Endothelial cell of hepatic sinusoid (primary cell): ENCODE measurements around the gene TH.
"Not testable (repeated sequence)": the region's sequence is repeated elsewhere in the genome, so short reads cannot be mapped to it uniquely, and the experiment has no call there.

Experiments
- in situ Hi-C: cut with HindIII; loops from 2 replicates; pipeline ENCODE4 v1.10.0; 2017; ENCODE audit warnings: low sequenced_read_pairs

The TH gene

DNA sequence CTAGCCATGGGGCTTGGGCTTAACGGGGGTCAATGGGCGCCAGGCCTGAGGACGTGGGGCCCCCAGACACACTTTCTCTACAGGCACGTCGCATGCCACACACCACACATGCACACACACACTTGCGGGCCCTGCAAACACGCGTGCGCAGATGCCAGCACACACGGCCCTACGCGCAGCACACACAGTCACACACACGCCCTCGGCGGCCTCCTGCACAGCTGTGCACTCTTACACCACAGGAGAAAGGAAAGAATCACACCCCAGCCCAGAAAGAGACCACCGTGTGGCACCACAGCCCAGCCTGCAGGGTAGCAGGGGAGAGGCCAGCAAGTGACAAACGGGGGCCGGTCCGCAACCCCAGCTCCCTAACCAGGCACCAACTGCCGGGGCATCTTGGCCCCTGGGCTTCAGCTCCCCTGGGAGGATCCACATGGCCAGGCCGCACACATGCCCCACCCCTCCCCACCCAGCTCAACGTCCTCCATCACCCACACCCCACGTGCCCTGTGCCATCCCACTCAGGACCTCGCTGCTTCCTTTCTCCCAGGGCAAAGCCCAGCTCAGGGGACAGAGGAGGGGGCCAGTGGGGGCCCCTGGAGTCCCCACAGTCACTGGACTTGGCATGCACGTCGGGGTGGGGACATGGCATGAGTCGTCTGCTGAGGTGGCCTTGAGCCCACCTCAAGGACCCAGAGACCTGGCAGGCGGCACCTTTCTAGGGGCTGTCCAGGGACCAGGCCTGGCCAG, 26.3 kb upstream of the TH start:
- in situ Hi-C loops, result no loop called here

DNA sequence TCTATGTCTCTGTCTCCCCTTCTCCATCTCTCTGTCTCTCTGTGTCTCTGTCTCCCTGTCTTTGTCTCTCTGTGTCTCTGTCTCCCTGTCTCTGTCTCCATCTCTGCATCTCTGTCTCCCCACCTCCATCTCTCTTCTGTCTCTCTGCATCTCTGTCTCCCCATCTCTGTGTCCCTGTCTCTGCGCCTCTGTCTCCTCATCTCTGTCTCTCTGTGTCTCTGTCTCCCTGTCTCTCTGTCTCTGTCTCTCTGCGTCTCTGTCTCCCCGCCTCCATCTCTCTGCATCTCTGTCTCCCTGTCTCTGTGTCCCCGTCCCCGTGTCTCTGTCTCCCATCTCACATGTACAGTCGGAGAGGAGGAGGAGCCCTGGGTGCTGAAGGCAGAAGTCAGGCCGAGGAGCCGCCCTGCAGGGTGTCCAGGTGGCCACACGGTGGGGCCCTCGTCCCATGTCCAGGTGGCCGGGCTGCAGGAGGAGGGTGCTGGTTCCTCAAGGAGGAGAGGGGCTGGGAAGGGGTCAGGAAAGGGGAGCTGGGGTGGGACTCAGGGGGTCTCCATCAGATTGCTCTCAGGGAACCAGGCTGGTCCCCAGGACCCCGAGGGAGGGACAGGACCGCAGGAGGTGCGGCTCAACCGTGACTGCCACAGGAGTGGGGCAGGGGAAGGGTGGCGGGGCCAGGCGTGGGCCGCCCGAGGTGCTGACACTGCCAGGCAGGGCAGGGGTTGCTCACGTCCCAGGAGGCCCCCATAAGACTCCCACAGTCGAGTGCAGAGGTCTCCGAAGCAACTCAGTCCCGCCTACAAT, 25.6 kb upstream of the TH start:
- in situ Hi-C loops, result no loop called here

DNA sequence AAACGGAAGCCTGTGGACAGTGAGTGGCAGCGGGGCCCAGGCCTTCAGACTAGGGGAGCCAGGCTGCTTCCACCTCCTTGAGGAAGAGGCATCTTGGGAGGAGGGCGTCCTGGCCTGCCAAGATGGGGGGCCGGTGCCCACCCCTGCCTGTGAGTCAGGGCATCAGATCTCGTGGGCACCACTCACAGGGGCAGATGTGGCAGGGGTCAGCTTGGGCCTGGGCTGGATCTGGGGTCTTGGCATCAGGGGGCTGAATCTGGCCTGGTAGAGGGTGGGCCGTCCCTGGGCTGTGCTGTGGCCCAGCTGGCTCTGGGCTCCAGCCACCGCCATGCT, 24.1 kb upstream of the TH start:
- in situ Hi-C loops, result no loop called here

DNA sequence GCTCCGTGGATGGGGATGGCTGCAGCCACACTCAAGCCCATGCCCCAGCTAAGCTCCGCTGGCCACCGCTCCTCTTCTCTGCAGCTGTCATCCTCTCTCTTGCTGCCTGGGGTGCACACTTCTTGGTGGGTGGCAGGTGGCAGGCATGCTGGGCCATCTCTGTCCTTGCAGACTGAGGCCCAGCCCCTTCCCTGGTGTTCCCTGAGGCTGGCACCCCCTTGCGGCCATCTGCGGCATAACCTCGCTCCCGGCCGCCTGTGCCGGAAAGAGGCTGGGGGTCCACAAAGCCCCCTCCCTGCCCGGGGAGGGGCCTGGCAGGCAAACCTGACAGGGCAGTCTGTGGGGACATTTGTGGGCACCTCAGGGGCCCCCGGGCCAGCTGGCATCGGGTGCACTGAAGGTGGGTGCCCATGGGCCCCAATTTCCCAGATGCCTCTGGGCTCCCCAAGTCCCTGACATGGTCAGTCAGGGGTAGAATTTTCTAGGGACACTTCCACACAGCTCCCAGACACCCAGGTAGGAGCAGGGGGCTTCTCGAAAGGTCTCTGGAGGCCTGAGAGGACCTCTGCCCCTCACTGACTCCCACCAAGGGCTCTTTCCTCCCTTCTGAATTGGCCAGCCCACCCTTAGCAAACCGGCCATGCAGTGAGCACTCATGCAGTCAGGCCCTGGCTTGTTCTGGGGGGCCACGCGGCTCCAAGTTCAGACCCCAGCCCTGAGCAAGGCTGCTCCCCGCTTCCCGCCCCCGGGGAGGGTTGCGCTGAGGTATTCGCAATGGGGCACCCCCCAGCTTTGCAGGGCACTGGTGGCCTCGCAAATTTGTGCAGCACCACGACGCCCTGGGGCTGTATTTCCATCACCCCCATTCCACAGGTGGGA, 23.5 kb upstream of the TH start:
- in situ Hi-C loops, result no loop called here

DNA sequence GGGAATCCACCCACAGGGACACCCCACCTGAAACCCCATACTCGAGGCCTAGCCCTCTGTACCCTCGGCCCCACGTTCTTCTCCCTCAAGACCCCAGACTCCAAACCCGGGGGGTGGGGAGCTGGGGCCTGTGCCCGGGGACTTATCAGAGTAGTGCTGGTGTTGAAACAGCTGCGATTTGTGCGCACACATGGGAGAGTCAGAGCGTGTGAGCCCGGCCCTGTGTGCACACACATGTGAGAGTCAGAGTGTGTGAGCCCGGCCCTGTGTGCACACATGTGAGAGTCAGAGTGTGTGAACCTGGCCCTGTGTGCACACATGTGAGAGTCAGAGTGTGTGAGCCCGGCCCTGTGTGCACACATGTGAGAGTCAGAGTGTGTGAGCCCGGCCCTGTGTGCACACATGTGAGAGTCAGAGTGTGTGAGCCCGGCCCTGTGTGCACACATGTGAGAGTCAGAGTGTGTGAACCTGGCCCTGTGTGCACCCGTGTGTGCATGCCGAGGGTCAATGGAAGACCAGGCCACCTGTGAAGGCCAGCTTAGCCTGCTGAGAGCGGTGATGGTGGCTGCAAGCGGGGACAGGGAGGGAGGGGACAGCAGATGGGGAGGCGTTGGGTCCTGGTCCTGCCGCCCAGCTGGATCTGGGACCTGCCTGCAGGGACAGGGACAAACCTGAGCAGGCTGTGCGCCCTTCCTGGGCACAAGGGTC, 22.4 kb upstream of the TH start:
- in situ Hi-C loops, result not testable (repeated sequence)

DNA sequence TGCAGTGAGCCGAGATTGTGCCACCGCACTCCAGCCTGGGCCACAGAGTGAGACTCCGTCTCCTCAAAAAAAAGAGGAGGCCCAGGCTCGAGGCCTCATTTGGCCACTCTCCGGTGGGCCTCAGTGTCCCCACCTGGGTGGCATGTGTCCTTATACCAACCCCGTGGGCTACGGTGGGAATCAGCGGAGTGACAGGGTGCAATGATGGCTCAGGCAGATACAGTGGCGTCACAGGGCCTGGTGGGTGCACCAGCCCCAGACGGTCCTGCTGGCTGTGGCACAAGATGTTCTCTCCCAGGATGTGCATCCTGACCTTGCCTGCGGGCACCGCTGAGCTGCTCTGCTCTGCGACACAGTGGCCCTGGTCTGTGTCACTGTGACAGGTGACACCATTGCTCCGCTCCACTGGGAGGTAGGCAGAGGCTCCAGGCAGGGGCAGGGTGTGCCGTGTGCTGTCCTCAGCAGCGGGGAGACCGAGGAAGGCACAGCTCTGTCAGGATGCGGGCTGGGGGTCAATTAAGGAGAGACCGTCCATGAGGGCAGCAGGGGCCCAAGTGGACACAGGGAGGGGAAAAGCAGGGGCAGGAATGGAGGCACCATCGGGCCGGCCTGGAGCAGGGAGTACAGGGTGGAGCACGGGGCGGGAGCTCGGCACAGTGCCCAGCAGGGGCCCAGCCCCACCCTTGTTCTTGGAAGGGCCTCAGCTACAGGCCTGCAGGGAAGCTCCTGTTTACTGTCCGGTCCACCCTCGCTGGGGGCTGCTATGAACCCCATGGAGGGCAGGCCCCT, 21.7 kb upstream of the TH start:
- in situ Hi-C loops, result no loop called here

DNA sequence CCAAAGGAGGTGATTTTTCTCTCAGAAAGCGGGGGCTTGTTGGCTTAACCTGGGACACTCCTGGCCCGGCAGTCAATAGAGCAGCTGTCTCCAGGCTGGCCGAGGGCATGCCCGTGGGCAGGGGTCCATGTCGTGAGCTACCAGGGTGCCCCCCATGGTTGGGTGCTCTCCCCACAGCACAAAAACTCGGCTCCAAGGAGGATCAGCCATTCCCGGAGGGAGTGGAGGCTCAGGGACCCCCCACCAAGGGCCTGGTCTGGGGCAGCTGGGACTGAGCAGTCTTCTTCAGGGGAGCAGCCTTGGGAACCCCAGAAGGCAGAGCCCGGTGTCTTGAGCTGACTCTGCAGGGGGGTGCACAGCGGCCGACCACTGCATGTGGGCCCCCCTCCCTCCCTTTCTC, 20.8 kb upstream of the TH start:
- in situ Hi-C loops, result no loop called here

DNA sequence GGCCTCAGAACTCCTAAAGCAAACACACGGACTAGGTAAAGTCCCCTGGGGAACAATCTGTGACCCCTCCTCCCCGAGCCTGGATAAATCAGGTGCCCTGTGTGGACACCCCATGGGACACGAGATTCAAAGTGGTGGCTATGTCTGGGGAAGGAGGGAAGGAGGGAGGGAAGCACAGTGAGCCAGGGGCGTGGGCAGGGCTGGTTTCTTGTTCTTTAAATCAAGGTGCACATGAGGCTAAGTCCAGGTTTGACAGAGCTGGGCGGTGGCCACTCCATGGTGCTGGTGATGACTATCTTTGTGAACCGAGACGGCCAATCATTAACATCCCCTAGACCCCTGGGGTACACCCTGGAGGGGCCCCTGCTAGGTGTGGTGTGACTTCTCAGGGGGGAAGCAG, 20.3 kb upstream of the TH start:
- in situ Hi-C loops, result no loop called here

DNA sequence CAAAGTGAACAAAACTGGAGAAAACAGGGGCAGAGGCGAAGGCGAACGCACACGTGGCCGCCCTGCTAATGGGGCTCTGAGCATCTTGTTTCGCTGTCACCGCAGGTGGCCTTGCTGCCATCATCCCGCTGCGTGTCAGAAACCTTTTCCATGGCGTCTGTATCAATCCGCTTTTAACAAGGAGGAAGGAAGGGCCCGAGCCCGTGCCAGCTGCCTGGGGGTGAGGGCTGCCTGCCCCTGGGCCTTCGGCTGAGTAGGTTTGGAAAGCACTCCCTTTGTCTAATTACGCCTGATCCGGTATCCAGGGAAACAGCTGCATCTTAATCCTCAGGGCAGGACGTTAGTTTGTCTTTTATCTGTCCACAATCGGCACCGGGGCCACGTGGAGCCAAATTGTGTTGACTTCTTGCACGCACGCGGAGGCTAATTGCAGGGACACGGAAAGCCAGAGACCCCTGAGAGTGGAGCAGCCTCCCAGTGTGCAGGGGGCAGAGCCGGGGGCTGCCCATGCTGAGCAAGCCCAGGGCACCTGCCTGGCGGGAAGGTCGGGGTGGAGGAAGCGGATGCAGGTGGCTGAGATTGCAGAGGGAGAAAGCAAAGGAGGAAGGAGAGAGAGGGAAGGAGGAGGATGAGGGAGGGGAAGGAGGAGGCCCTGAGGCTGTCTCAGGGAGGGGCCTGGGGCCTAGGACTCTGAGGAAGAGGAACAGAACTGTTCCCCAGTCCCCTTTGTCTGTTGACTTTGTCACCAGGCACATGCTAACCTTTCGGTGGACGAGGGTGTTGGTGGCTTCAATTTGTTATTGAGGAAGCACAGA, 19.2 kb upstream of the TH start:
- in situ Hi-C loops, result no loop called here

DNA sequence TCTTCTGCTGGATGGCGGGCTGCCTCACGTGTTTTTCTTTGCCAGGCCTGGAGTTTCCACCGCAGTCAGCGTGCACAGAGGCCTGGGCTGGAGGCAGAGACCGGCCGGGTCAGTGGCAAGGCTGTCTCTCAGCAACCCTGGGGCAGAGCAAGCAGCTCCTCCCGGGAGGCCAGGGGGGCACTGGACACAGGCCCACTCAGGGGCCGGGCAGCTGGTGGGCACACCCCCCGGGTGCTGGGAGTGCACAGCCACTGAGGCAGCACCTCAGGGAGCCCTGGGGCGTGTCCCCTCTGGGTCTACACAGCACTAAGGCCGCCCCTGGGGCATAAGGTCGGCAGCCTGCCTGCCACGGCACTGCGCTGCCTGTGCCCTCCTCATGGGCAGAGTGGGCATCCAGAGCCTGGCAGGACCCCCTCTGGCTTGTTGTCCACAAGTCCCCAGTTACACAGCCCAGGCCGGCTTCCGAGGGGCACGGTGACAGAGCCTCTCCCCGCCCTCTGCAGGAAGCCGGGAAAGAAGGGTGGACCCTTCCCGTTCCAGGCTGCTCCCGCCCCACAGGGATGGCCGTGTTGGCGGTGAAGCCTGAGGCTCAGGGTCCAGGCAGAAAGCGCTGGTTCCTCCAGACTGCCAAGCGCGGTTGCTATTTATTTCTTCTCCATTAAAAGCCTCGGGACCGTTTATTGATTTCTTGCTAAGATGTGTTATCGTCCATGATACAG, 18.5 kb upstream of the TH start:
- in situ Hi-C loops, result loop anchor here (10.0 kb wide), 2 partner anchors 245 to 315 kb away; no protein-coding TSS in a partner anchor

DNA sequence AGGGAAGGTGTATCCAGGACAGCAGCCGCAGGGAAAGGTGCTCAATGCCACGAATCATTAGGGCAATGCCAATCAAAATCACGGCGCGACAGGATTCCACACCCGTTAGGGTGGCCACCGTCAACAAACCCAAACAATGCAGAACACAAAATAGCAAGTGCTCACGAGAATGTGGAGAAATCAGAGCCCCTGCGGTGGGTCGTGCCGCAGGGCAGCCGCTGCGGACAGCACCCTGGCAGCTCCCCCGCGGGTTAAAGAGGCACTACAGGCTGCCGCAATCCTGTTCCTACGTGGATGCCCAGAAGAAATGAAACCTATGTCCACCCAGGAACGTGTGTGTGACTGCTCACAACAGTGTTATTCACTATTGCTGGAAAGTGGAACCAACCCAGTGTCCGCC, 17.1 kb upstream of the TH start:
- in situ Hi-C loops, result loop anchor here (10.0 kb wide), 2 partner anchors 246 to 316 kb away; no protein-coding TSS in a partner anchor

DNA sequence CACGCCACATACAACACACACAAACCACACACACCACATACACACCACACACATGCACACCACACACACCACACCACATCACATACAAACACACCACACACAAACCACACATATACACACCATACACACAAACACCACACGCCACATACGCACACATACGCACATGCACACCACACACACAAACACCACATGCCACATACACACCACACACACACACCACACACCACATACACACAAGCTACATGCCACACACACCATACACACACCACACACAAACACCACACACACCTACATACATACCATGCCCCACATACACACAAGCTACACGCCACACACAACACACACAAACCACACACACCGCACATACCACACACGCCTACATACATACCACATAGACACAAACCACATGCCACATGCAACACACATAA, 15.7 kb upstream of the TH start:
- in situ Hi-C loops, result loop anchor here (10.0 kb wide), 2 partner anchors 248 to 318 kb away; no protein-coding TSS in a partner anchor

DNA sequence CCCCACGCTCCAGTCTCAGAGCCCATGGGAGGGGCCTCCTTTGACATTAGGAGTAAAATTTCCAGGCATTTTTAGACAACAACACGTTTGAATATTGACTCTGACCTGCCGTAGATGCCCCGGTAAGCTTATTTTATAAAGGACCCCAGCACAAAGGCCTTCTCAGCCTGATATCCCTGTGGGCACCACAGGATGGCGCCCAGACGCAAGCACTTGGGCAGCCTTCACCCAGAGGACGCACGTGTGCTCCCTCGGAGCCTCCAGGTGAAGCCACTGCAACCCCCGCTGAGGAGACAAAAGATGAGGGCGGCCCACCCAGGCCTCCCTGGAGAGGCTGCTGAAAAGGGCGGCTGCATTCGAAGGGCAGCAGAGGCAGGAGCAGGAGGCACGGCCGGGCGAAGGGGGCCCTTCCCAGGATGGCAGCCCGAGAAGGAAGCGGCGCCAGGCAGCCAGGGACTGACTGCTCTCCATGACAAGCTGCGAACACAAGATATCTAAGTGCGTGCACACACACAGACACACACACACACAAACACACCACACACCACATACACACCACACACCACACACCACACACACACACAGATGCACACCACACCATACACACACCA, 15.2 kb upstream of the TH start:
- in situ Hi-C loops, result loop anchor here (10.0 kb wide), 2 partner anchors 248 to 318 kb away; no protein-coding TSS in a partner anchor

DNA sequence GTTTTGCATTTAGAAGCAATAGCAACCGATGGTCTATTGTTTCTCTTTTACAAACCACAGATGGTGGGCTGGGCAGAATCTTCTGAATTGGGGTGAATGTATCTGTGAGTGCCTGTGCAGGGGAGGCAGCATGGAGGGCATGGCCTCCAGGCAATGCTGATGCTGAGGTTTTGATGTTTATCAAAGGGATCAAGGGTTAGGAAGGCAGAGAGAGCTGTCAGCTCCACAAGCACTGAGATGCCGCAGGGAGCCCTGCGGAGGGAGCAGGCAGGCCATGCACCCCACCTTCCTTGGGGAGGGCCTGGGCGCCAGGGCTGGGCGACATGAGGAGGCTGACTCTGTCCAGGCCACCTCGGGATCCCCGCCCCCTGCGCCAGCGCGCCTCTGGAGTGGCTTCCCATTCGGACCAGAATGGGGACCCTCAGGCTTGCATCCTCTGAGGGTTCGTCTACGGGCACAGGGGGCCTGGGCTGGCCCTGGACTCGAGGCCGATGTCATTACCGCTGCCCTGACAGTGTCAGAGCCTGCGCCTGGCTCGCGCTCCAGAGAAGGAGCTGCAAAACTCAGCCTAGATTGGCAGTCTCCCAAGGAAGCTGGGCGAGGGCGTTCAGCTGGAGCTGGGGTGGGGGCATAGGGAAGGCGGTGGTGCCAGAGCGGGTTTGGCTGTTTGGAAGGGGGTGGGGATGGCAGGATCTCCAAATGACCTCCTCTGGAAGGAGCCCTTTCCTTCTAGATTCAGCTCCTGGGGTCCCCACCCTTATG, 13.9 kb upstream of the TH start:
- in situ Hi-C loops, result loop anchor here (10.0 kb wide), 2 partner anchors 249 to 319 kb away; no protein-coding TSS in a partner anchor

DNA sequence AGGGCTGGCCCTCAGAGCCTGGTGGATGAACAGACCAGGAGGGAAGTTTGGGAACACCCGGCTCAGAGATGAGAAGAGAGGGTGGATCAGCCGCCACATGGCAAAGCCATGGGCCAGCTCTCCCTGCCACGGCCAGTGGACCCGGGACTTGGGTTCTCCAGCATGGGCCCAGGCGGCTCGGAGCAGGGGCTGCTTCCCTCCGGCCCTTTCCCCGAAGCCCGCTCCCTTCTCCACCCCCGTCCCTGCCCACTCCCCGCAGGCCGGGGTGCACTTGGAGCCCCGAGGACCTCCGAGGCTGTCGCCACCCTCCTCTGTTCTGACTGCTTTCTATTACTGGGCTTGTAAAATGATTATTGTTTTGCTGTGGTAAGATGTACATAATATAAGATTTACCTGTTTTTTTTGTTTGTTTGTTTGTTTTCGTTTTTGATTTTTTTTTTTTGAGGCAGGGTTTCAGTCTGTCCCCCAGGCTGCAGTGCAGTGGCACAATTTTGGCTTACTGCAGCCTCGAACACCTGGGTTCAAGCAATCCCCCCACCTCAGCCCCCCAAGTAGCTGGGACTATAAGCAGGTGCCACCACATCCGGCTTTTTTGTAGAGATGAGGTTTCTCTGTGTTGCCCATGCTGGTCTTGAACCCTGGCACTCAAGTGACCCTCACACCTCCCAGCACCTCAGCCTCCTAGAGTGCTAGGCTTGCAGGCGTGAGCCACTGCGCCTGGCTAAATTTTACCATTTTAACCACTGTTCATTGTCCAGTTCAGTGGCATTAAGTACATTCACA, 11.3 kb upstream of the TH start:
- in situ Hi-C loops, result loop anchor here (5.0 to 10.0 kb wide), 5 partner anchors 34 to 322 kb away; no protein-coding TSS in a partner anchor

DNA sequence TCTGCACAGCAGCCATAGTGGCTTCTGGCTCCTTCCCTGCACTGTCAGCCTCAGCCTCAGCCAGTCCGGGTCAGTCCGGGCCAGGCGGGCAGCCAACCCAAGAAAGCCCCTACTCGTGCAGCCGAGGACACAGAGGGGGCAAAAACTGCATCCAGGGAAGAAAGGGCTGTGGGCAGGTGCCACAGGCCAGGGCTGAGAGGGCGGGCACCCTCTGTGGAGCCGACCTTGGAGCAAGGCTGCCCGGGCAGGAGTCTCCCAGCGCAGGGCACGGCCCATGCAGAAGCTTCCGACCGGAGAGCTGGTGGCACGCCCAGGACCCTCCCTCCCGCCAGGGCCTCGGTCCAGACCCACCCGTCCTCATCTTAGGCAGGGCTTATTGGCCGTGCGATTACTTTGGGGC, 10.5 kb upstream of the TH start:
- in situ Hi-C loops, result loop anchor here (5.0 to 10.0 kb wide), 5 partner anchors 35 to 323 kb away; no protein-coding TSS in a partner anchor
